Caco-2 (cell line): Measurements from ENCODE around the gene CAPN15. TPM values are rescaled to one million over a fixed set of nuclear protein-coding genes. Genes with fewer than 3 reads are reported as not detected.

Experiments
- BruUV-seq: library from RNA; stranded (reverse); fragments of 400-500 nt; replicated peaks from 2 replicates; lab custom pipeline; 2021; lab: Mats Ljungman, UMichigan
- CTCF ChIA-PET: fragments of 300-600 bp; sonication (Branson Sonifier 250); formaldehyde crosslinking; loops from one replicate; lab custom pipeline; 2022; ENCODE audit warnings: antibody characterized with exemption; lab: Charles Lee
- POLR2A ChIA-PET: fragments of 300-600 bp; sonication (Branson Sonifier 250); formaldehyde crosslinking; loops from one replicate; lab custom pipeline; 2022; ENCODE audit warnings: antibody characterized with exemption; lab: Charles Lee
- DNase-seq, 2 experiments: peaks; one replicate each; pipeline versions ENCODE4 v3.0.0 to v3.0.0-alpha.2; 2020 to 2022
- H3K27me3 ChIP-seq: replicated peaks from 2 replicates; pipeline ENCODE4 v1.6.0; 2011; ENCODE audit warnings: low read length; ENCODE audit not compliant: control insufficient read depth, insufficient read depth
- H3K36me3 ChIP-seq: 2 replicates; pipeline ENCODE4 v1.5.1; 2011; ENCODE audit warnings: low read length; ENCODE audit not compliant: control insufficient read depth, insufficient read depth
- H3K4me1 ChIP-seq: fragments of 250-450 bp; sonication (Bioruptor Pico); 2 replicates; pipeline ENCODE4 v1.5.1; 2020; ENCODE audit warnings: mild to moderate bottlenecking
- H3K4me3 ChIP-seq: 2 replicates; pipeline ENCODE4 v1.5.1; 2011; ENCODE audit warnings: low read depth, mild to moderate bottlenecking, control low read depth, low read length
- H3K9me3 ChIP-seq: fragments of 250-450 bp; sonication (Bioruptor Pico); 2 replicates; pipeline ENCODE4 v1.5.1; 2020; ENCODE audit warnings: mild to moderate bottlenecking, moderate library complexity
- H3K27ac Mint-ChIP-seq: one replicate; pipeline ENCODE4 v1.8.0; 2022; ENCODE audit warnings: mixed read lengths; ENCODE audit not compliant: unreplicated experiment
- H3K27me3 Mint-ChIP-seq: one replicate; pipeline ENCODE4 v1.8.0; 2022; ENCODE audit warnings: mixed read lengths; ENCODE audit not compliant: insufficient read depth, unreplicated experiment
- H3K36me3 Mint-ChIP-seq: one replicate; pipeline ENCODE4 v1.8.0; 2022; ENCODE audit warnings: mild to moderate bottlenecking, mixed read lengths; ENCODE audit not compliant: insufficient read depth, unreplicated experiment
- H3K4me1 Mint-ChIP-seq: one replicate; pipeline ENCODE4 v1.8.0; 2022; ENCODE audit warnings: low read depth, mixed read lengths; ENCODE audit not compliant: unreplicated experiment
- H3K4me3 Mint-ChIP-seq: one replicate; pipeline ENCODE4 v1.8.0; 2022; ENCODE audit warnings: mild to moderate bottlenecking, moderate library complexity, mixed read lengths; ENCODE audit not compliant: unreplicated experiment
- H3K9me3 Mint-ChIP-seq: one replicate; pipeline ENCODE4 v1.8.0; 2022; ENCODE audit warnings: mixed read lengths; ENCODE audit not compliant: unreplicated experiment
- intact Hi-C: fragments of 100-400 bp; cut with micrococcal nuclease; formaldehyde crosslinking; loops from one replicate; pipeline ENCODE4 v1.10.0; 2022; ENCODE audit not compliant: unreplicated experiment
- total RNA-seq: library from RNA; stranded (reverse); gene quantifications from 2 replicates; pipeline ENCODE4 v1.2.3, GENCODE V29; 2022
- TF ChIP-seq, protein P1 (sequence below), 2 experiments: fragments of 200-600 bp in 1 of 2; IDR thresholded peaks; 1 replicate in 1 of 2; 2 replicates in 1 of 2; pipeline versions ENCODE4 v1.5.1 to v1.8.0; 2011 to 2022; ENCODE audit warnings: antibody characterized with exemption in 1 of 2, control low read depth in 1 of 2, inconsistent platforms in 1 of 2, low read depth in 1 of 2, low read length in 1 of 2, mild to moderate bottlenecking in 1 of 2, moderate library complexity in 1 of 2; ENCODE audit not compliant: insufficient read depth in 1 of 2, severe bottlenecking in 1 of 2, unreplicated experiment in 1 of 2

CAPN15 gene
- total RNA-seq, 1 experiment from 2014 or later = 85.3 TPM

DNA sequence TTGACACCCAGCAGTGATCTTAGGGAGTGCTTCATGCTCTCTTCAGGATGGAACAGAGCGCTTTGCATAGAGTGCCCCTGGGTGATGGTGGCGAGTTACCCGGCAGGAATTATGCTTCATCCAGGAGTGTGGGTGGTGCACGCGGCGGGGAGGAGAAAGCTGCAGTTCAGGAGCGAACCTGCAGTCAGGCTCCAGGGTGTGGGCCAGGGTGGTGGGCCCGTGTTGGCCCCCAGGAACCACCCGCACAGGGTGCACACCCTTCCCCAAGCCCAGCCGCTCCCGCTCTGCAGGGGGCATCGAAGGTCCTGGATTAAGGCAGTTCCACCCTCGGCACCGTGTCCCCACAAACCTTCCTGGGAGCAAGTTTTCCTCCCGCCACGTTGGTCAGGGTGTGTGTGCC is 66.3 kb downstream of the CAPN15 start:
- Mint-ChIP-seq H3K4me1 (peaks cover 25% of the 10 kb centered on the region), H3K27ac (peak overlapping the region; percentile 66), H3K36me3 (peaks cover 31% of the 10 kb centered on the region), H3K9me3 (no peaks in the 10 kb centered on the region), H3K4me3 (peak overlapping the region; percentile 42), H3K27me3 (no peaks in the 10 kb centered on the region)
- no peak overlapping the region for H3K4me3 ChIP-seq
- H3K4me1 ChIP-seq = peaks cover 29% of the 10 kb centered on the region
- H3K9me3 ChIP-seq = no peaks in the 10 kb centered on the region
- ChIA-PET POLR2A (interaction anchor here (1.2 kb wide), 1 partner anchor 55 kb away, joined by 4 read pairs; the partner anchor contains the start of gene WDR90), CTCF (no interaction called here)
- TSS peak; percentile 16 for BruUV-seq
- intact Hi-C loops = no loop called here
- H3K36me3 ChIP-seq = no peaks in the 10 kb centered on the region
- TF ChIP-seq, protein P1, sequence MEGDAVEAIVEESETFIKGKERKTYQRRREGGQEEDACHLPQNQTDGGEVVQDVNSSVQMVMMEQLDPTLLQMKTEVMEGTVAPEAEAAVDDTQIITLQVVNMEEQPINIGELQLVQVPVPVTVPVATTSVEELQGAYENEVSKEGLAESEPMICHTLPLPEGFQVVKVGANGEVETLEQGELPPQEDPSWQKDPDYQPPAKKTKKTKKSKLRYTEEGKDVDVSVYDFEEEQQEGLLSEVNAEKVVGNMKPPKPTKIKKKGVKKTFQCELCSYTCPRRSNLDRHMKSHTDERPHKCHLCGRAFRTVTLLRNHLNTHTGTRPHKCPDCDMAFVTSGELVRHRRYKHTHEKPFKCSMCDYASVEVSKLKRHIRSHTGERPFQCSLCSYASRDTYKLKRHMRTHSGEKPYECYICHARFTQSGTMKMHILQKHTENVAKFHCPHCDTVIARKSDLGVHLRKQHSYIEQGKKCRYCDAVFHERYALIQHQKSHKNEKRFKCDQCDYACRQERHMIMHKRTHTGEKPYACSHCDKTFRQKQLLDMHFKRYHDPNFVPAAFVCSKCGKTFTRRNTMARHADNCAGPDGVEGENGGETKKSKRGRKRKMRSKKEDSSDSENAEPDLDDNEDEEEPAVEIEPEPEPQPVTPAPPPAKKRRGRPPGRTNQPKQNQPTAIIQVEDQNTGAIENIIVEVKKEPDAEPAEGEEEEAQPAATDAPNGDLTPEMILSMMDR (IDR thresholded peaks at IDR 0.05; ENCODE audit: insufficient read depth in 1 of 2, low read depth in 1 of 2, low read length in 1 of 2, severe bottlenecking in 1 of 2, unreplicated experiment in 1 of 2) = no peak
- H3K27me3 ChIP-seq = no peaks in the 10 kb centered on the region
- DNase-seq = peak in 1 of 2 experiments; percentile 28

DNA sequence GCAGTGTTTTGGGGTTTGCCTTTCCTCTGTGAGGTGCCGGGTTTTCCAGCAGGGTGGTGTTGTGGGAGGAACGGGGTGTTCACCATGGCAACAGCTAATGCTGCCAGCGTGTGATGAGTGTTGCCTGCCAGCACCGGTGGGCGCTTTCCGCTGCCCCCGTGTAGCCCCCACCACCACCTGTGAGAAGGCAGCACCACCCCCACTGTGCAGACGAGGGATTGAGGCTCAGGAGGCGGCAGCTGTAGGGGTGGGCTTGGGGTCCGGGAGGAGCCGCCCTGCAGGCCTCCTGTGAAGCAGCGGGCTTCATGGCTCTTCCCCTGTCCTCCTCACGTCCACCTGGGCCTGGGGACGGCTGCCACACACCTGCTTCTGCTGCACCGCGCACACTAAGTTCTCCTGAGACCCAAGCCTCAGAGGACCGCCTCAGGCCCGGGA is 67.6 kb downstream of the CAPN15 start:
- peaks cover 22% of the 10 kb centered on the region for H3K36me3 Mint-ChIP-seq
- H3K9me3 Mint-ChIP-seq = no peaks in the 10 kb centered on the region
- no peak overlapping the region for H3K4me3 ChIP-seq

DNA sequence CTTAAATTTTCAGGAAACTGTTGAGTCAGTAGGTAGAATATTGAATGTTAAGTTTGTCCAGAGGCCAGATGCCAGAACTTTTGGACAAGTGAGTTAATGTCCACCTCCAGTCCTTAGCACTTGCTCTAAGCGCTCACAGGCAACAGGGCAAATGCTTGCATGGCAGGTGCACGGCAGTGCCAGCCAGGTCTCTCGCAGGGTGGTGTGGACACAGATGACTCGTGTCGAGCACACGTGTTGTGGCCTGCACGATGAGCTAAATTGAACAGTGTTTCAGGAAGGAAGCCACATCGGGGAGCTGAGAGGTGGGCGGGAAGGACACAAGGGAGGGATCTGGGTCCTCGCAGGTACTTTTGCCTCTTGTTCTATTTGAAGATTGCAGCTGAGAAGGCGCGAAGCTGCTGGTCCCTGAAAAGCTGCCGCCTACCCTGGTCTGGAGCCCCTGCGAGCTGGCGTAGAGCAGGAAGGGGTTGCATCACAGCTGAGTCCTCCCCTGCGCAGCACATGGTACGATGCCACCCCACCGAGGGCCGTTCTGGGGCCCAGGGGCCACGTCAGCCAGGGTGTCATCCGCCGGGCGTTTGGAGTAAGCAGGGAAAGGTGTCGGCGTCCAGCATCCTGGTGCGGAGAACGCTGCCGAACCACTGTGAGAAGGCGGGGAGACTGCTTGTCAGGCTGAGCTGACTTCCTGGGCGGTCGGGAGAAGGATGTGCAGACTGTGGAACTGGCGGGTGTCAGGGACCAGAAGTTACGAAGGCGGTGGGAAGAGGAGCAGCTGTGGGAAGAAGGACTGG is 68.6 kb downstream of the CAPN15 start:
- Mint-ChIP-seq H3K4me1 (peaks cover 17% of the 10 kb centered on the region), H3K36me3 (peaks cover 22% of the 10 kb centered on the region), H3K27me3 (no peaks in the 10 kb centered on the region), H3K4me3 (no peak overlapping the region), H3K9me3 (no peaks in the 10 kb centered on the region), H3K27ac (peak overlapping the region; percentile 38)
- Histone ChIP-seq H3K27me3 (no peaks in the 10 kb centered on the region), H3K4me1 (peaks cover 29% of the 10 kb centered on the region), H3K4me3 (no peak overlapping the region), H3K36me3 (peaks cover 2% of the 10 kb centered on the region), H3K9me3 (no peaks in the 10 kb centered on the region)
- no TSS peak for BruUV-seq
- DNase-seq = peak in 1 of 2 experiments; percentile 30
- TF ChIP-seq, protein P1 (IDR thresholded peaks at IDR 0.05; ENCODE audit: insufficient read depth in 1 of 2, low read depth in 1 of 2, low read length in 1 of 2, severe bottlenecking in 1 of 2, unreplicated experiment in 1 of 2) = no peak
- ChIA-PET POLR2A (no interaction called here), CTCF (no interaction called here)
- intact Hi-C loops = no loop called here

More for the DNA sequence above, 67.6 kb downstream of the CAPN15 start:
- POLR2A ChIA-PET = no interaction called here
- Mint-ChIP-seq H3K27me3 (no peaks in the 10 kb centered on the region), H3K4me3 (no peak overlapping the region), H3K4me1 (peaks cover 25% of the 10 kb centered on the region), H3K27ac (no peak overlapping the region)
- BruUV-seq = no TSS peak
- H3K36me3 ChIP-seq = peaks cover 2% of the 10 kb centered on the region
- DNase-seq = peak in 1 of 2 experiments; percentile 28
- intact Hi-C loops = no loop called here
- H3K27me3 ChIP-seq = no peaks in the 10 kb centered on the region
- TF ChIP-seq, protein P1 (IDR thresholded peaks at IDR 0.05; ENCODE audit: insufficient read depth in 1 of 2, low read depth in 1 of 2, low read length in 1 of 2, severe bottlenecking in 1 of 2, unreplicated experiment in 1 of 2) = no peak
- H3K9me3 ChIP-seq = no peaks in the 10 kb centered on the region
- CTCF ChIA-PET = no interaction called here
- H3K4me1 ChIP-seq = peaks cover 29% of the 10 kb centered on the region
